ENCODE data around the gene MEAF6. TPM values are rescaled to one million over a fixed set of nuclear protein-coding genes. Genes with fewer than 3 reads are reported as not detected.

MEAF6 gene
- total RNA-seq, 1 donor from 2014 or later: 83.1 TPM

DNA sequence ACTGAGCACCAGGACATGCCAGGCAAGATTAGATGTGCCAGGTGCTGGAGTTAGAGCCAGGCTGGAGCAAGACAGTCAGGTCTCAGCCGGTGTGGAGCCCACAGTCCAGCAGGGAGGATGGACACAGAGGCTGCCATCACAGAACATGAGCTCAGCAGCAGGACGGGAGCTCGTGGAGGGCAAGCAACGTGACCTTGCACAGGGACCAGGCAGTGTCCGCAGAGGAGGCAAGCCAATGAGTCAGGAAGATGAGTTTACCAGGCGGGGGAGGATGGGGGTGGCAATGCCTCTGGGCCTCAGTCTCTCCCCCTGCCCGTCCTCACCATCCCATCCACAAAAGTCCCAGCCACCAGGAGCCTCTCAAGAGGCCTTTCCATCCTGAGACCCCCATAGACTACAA lies 60.9 kb downstream of the MEAF6 start:
- TF ChIP-seq, protein P1, sequence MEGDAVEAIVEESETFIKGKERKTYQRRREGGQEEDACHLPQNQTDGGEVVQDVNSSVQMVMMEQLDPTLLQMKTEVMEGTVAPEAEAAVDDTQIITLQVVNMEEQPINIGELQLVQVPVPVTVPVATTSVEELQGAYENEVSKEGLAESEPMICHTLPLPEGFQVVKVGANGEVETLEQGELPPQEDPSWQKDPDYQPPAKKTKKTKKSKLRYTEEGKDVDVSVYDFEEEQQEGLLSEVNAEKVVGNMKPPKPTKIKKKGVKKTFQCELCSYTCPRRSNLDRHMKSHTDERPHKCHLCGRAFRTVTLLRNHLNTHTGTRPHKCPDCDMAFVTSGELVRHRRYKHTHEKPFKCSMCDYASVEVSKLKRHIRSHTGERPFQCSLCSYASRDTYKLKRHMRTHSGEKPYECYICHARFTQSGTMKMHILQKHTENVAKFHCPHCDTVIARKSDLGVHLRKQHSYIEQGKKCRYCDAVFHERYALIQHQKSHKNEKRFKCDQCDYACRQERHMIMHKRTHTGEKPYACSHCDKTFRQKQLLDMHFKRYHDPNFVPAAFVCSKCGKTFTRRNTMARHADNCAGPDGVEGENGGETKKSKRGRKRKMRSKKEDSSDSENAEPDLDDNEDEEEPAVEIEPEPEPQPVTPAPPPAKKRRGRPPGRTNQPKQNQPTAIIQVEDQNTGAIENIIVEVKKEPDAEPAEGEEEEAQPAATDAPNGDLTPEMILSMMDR (IDR thresholded peaks at IDR 0.05; ENCODE audit: unreplicated experiment): no peak
- no peak overlapping the region for H3K27ac Mint-ChIP-seq
- H3K36me3 Mint-ChIP-seq (ENCODE audit: insufficient read depth): no peaks in the 10 kb centered on the region
- no peaks in the 10 kb centered on the region for H3K4me1 Mint-ChIP-seq (ENCODE audit: low read depth)
- peaks cover 8% of the 10 kb centered on the region for H3K27me3 Mint-ChIP-seq
- no peak for DNase-seq (ENCODE audit: low spot score, unreplicated experiment)
- H3K9me3 Mint-ChIP-seq (ENCODE audit: low read depth): no peaks in the 10 kb centered on the region
- H3K4me3 Mint-ChIP-seq (ENCODE audit: low read depth): no peak overlapping the region

DNA sequence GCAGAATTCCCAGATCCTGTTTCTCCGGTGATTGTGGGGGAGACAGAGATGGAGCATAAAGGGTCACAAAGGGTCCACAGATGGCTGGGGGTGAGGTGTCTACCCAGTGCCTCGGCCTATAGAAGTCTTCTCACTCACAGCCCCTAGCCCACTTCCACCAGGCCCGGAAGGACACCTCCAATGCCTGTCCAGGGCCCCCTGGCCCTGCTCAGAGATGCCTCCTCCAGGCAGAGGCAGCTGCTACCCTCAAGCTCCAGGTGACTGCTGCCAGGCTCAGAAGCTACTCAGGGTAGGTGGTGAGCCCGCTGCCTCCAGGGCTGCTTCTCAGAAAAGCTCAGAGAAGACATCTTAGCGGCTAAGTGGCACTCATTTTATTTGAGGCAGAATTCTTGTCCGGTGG lies 62.1 kb downstream of the MEAF6 start:
- Mint-ChIP-seq H3K4me3 (ENCODE audit: low read depth) (no peak overlapping the region), H3K9me3 (ENCODE audit: low read depth) (no peaks in the 10 kb centered on the region), H3K27ac (no peak overlapping the region), H3K36me3 (ENCODE audit: insufficient read depth) (no peaks in the 10 kb centered on the region), H3K27me3 (peaks cover 15% of the 10 kb centered on the region), H3K4me1 (ENCODE audit: low read depth) (no peaks in the 10 kb centered on the region)
- TF ChIP-seq, protein P1 (IDR thresholded peaks at IDR 0.05; ENCODE audit: unreplicated experiment): no peak
- no peak for DNase-seq (ENCODE audit: low spot score, unreplicated experiment)

DNA sequence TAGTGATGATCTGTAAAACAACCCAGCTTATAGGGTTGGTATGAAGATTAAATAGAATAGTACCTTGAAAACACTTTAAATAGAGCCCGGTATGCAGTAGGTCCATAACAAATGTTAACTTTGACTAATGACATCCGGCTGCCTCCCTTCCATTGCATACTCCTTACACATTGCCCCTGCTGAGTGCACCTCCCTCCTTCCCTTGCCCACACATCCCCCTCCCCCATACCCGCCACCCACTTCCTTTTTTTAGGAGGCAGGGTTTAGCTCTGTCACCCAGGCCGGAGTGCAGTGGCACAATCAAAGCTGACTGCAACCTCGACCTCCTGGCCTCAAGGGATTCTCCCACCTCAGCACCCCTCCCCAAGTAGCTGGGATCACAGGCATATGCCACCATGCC lies 64.6 kb downstream of the MEAF6 start:
- H3K4me3 Mint-ChIP-seq (ENCODE audit: low read depth): no peak overlapping the region
- TF ChIP-seq, protein P1 (IDR thresholded peaks at IDR 0.05; ENCODE audit: unreplicated experiment): no peak
- no peak overlapping the region for H3K27ac Mint-ChIP-seq
- DNase-seq (ENCODE audit: low spot score, unreplicated experiment): no peak
- H3K27me3 Mint-ChIP-seq: peaks cover 29% of the 10 kb centered on the region
- H3K4me1 Mint-ChIP-seq (ENCODE audit: low read depth): no peaks in the 10 kb centered on the region
- no peaks in the 10 kb centered on the region for H3K36me3 Mint-ChIP-seq (ENCODE audit: insufficient read depth)
- H3K9me3 Mint-ChIP-seq (ENCODE audit: low read depth): no peaks in the 10 kb centered on the region

DNA sequence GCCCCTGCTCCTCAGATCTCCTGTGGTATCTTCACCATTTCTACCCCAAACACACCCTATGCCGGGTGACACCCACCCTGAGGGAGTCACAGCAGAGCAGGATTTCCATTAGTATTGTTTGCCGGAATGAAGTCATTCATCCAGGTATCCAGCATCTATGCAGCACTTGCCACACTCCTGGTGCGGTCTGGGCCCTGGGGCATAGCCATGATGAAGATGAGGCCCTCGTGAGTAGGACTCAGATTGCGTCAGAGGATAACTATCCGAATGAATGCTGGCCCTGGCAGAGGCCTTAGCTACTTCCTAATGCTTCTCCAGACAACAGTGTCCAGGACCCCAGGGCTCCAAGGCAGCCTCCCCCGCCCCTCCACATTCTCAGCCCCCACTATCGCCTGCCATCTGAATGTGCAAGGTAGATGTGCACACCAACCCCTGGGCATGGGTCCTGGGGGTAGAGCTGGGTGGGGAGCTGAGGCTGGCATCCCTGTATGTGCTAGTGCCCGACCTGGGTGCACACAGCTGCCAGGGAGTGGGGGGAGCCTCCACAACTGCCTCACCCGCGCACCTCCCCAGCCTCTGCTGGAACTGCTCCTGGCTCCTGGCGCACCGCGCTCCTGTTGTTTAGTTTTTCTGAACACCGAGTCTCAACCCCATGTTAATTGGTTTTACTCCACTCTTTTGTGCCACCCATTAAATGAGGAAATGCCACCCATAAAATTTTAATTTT lies 65.7 kb downstream of the MEAF6 start:
- no peak overlapping the region for H3K4me3 Mint-ChIP-seq (ENCODE audit: low read depth)
- H3K9me3 Mint-ChIP-seq (ENCODE audit: low read depth): no peaks in the 10 kb centered on the region
- no peaks in the 10 kb centered on the region for H3K4me1 Mint-ChIP-seq (ENCODE audit: low read depth)
- no peak for DNase-seq (ENCODE audit: low spot score, unreplicated experiment)
- H3K27ac Mint-ChIP-seq: no peak overlapping the region
- peaks cover 33% of the 10 kb centered on the region for H3K27me3 Mint-ChIP-seq
- H3K36me3 Mint-ChIP-seq (ENCODE audit: insufficient read depth): no peaks in the 10 kb centered on the region
- TF ChIP-seq, protein P1 (IDR thresholded peaks at IDR 0.05; ENCODE audit: unreplicated experiment): no peak

DNA sequence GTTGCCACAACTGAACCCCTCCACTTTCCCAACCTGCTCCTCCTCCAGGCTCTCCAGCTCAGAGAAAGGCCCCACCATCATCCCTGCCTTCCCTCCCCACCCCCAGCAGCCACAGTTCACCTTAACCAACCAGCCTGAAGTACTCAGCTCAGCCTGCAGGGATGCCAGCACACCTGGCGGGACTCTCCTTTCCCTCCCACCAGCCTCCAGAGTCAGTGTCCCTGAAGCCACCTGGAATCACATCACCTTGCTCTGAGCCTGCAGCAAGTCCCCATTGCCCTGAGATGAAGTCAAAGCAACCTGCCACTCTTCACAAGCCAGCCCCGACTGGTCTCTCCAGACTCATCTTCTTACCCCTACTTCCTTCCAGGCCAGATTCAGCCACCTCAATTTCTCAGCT lies 66.4 kb downstream of the MEAF6 start:
- TF ChIP-seq, protein P1 (IDR thresholded peaks at IDR 0.05; ENCODE audit: unreplicated experiment): no peak
- Mint-ChIP-seq H3K4me3 (ENCODE audit: low read depth) (no peak overlapping the region), H3K9me3 (ENCODE audit: low read depth) (no peaks in the 10 kb centered on the region), H3K27me3 (peaks cover 36% of the 10 kb centered on the region), H3K36me3 (ENCODE audit: insufficient read depth) (no peaks in the 10 kb centered on the region), H3K4me1 (ENCODE audit: low read depth) (no peaks in the 10 kb centered on the region), H3K27ac (no peak overlapping the region)
- DNase-seq (ENCODE audit: low spot score, unreplicated experiment): no peak
